A673 (cell line): ENCODE measurements around the gene CMTM7. TPM values are rescaled to one million over a fixed set of nuclear protein-coding genes. Genes with fewer than 3 reads are reported as not detected.

Experiments used
- BruUV-seq: library from RNA; stranded (reverse); fragments of 400-500 nt; replicated peaks from 2 replicates; lab custom pipeline; 2021; lab: Mats Ljungman, UMichigan
- CTCF ChIA-PET: fragments of 300-600 bp; sonication (Branson Sonifier 250); formaldehyde crosslinking; loops from one replicate; lab custom pipeline; 2022; ENCODE audit warnings: antibody characterized with exemption; lab: Charles Lee
- POLR2A ChIA-PET: fragments of 300-600 bp; sonication (Branson Sonifier 250); formaldehyde crosslinking; loops from one replicate; lab custom pipeline; 2022; ENCODE audit warnings: antibody characterized with exemption; ENCODE audit not compliant: low non-redundant PET; lab: Charles Lee
- DNase-seq: peaks from one replicate; pipeline ENCODE4 v3.0.0-alpha.2; 2015; ENCODE audit warnings: low spot score
- H3K27ac ChIP-seq: fragments of 200-600 bp; sonication (generic); 2 replicates; pipeline ENCODE4 v1.5.1; 2016; ENCODE audit warnings: mixed run types, low read depth, mild to moderate bottlenecking, mixed read lengths, antibody characterized with exemption, low read length; ENCODE audit not compliant: poor library complexity, severe bottlenecking
- H3K27me3 ChIP-seq: fragments of 200-600 bp; sonication (generic); replicated peaks from 2 replicates; pipeline ENCODE4 v1.6.1; 2017; ENCODE audit warnings: mixed run types, low read depth, mild to moderate bottlenecking, mixed read lengths, antibody characterized with exemption, low read length; ENCODE audit not compliant: insufficient read depth, poor library complexity
- H3K36me3 ChIP-seq: fragments of 200-600 bp; sonication (generic); 2 replicates; pipeline ENCODE4 v1.6.1; 2016; ENCODE audit warnings: mixed run types, mild to moderate bottlenecking, mixed read lengths, antibody characterized with exemption, low read length; ENCODE audit not compliant: insufficient read depth, poor library complexity, severe bottlenecking
- H3K4me1 ChIP-seq: fragments of 200-600 bp; sonication (generic); 2 replicates; pipeline ENCODE4 v1.6.1; 2017; ENCODE audit warnings: mixed run types, mild to moderate bottlenecking, mixed read lengths, antibody characterized with exemption, low read length; ENCODE audit not compliant: insufficient read depth, poor library complexity, severe bottlenecking
- H3K4me3 ChIP-seq: fragments of 200-600 bp; sonication (generic); 2 replicates; pipeline ENCODE4 v1.5.1; 2016; ENCODE audit warnings: low read depth, mixed run types, mild to moderate bottlenecking, mixed read lengths, low read length; ENCODE audit not compliant: poor library complexity, severe bottlenecking
- H3K9me3 ChIP-seq: fragments of 200-600 bp; sonication (generic); 2 replicates; pipeline ENCODE4 v1.6.1; 2016; ENCODE audit warnings: mixed run types, low read depth, mild to moderate bottlenecking, mixed read lengths, antibody characterized with exemption, low read length; ENCODE audit not compliant: poor library complexity, severe bottlenecking
- EZH2 ChIP-seq: fragments of 200-600 bp; sonication (generic); IDR thresholded peaks from 2 replicates; pipeline ENCODE4 v1.6.1; 2017; ENCODE audit warnings: borderline replicate concordance, low read depth, mild to moderate bottlenecking, mixed read lengths, antibody characterized with exemption, low read length; ENCODE audit not compliant: poor library complexity, severe bottlenecking
- intact Hi-C: fragments of 100-400 bp; cut with micrococcal nuclease; formaldehyde crosslinking; loops from one replicate; pipeline ENCODE4 v1.10.0; 2022; ENCODE audit not compliant: unreplicated experiment
- total RNA-seq: library from RNA; stranded (reverse); gene quantifications from 2 replicates; pipeline ENCODE4 v1.2.3, GENCODE V29; 2021
- TF ChIP-seq, protein P1 (sequence below): fragments of 300-800, 200-600 bp; sonication (generic); conservative IDR thresholded peaks from 2 replicates; pipeline ENCODE4 v1.5.1; 2017; ENCODE audit warnings: low read depth, mild to moderate bottlenecking, antibody characterized with exemption, low read length, moderate library complexity, mixed read lengths

Gene CMTM7
- total RNA-seq, 1 experiment from 2014 or later: not detected

DNA sequence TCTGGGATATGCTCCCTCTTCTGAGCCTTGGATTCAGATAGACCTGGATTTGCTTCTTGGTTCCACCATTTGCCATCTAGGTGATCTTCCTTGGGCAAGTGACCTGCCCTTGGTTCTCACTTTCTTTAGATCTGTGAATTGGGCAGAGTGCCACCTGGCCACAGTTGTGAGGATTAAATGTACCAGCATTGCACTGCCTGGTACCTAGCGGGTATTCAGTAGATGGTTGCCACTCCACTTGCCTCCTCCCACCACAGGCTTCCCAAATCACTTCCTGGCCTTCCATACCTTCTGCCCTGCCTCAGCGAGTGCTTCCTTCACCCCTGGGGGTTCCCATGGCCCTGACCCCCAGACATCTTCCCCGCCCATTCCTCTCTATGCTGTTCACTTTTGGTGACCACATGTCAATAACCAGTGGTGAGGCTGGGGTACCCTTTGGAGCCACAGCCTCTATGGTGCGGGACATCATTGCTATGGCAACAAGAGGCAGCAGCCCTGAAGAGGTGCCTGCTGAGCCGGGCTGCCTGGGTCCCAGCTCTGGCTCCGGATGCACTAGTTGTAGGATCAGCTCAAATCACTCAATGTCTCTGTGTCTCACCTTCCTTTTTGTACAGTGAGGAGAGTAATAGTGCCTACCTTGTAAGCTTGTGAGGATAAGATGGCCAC is 40.5 kb downstream of the CMTM7 start:
- intact Hi-C loops: no loop called here
- H3K36me3 ChIP-seq: no peaks in the 10 kb centered on the region
- TF ChIP-seq EZH2: no peak
- TF ChIP-seq, protein P1, sequence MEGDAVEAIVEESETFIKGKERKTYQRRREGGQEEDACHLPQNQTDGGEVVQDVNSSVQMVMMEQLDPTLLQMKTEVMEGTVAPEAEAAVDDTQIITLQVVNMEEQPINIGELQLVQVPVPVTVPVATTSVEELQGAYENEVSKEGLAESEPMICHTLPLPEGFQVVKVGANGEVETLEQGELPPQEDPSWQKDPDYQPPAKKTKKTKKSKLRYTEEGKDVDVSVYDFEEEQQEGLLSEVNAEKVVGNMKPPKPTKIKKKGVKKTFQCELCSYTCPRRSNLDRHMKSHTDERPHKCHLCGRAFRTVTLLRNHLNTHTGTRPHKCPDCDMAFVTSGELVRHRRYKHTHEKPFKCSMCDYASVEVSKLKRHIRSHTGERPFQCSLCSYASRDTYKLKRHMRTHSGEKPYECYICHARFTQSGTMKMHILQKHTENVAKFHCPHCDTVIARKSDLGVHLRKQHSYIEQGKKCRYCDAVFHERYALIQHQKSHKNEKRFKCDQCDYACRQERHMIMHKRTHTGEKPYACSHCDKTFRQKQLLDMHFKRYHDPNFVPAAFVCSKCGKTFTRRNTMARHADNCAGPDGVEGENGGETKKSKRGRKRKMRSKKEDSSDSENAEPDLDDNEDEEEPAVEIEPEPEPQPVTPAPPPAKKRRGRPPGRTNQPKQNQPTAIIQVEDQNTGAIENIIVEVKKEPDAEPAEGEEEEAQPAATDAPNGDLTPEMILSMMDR: no peak
- CTCF ChIA-PET: no interaction called here
- POLR2A ChIA-PET: no interaction called here
- H3K9me3 ChIP-seq: no peaks in the 10 kb centered on the region
- H3K4me1 ChIP-seq: no peaks in the 10 kb centered on the region
- no TSS peak for BruUV-seq
- H3K27ac ChIP-seq: no peak overlapping the region
- no peak for DNase-seq
- no peak overlapping the region for H3K4me3 ChIP-seq
- peaks cover 15% of the 10 kb centered on the region for H3K27me3 ChIP-seq

DNA sequence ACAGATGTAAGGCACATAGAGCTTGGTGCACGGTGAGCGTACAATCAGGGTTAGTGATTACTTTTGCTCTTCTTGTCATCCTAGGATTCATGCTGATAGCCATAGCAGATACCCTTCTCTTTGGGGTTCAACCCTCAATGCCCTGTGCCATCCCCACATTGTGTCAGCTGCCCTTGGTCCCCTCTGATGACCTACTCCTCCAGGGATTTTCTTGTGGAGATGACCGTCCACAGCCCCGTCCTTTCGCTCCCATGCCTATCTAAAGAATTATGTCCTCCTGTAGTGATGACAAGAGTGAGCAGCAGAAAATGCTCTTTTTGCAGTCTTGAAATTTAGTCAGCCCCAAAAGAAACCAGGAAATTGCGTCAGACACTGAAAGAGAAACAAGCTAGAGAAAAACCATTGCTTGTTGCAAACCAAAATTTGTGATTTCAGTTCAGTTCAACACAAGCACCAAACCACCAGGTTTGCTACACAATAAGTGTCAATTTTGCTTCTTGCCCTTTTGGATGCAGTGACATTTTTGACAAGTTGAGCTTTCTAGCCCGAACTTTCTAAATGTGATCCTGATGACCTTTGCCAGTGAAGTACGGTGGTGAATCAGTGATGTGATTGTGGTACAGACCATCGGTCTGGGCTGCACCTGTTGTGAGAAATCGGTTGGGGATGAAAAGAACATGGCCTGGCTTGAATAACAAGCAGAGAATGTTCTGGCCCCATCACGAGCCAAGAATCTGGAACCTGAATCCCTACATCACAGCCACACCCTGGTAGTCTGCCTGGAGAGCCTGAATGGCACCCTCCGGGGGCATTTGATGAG is 41.3 kb downstream of the CMTM7 start:
- Histone ChIP-seq H3K36me3 (no peaks in the 10 kb centered on the region), H3K27ac (no peak overlapping the region), H3K27me3 (peaks cover 11% of the 10 kb centered on the region), H3K9me3 (no peaks in the 10 kb centered on the region), H3K4me1 (no peaks in the 10 kb centered on the region), H3K4me3 (no peak overlapping the region)
- DNase-seq: no peak
- TF ChIP-seq, protein P1: no peak
- no peak for TF ChIP-seq EZH2
- no TSS peak for BruUV-seq
- intact Hi-C loops: no loop called here
- CTCF ChIA-PET: no interaction called here
- POLR2A ChIA-PET: no interaction called here

DNA sequence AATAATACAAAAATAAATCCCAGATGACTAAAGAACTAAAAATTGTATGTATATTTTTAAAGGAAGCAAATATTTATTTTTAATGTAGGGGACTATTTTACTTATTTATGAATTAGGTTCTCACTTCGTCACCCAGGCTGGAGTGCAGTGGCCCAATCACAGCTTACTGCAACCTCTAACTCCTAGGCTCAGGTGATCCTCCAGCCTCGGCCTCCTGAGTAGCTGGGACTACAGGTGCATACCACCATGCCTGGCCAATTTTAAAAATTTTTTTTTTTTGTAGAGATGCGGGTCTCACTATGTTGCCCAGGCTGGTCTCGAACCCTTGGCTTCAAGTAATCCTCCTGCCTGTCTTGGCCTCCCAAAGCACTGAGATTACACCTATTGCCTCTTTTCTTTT is 42.6 kb downstream of the CMTM7 start:
- H3K4me1 ChIP-seq: no peaks in the 10 kb centered on the region
- ChIA-PET CTCF (no interaction called here), POLR2A (no interaction called here)
- H3K9me3 ChIP-seq: no peaks in the 10 kb centered on the region
- no peak overlapping the region for H3K27ac ChIP-seq
- H3K4me3 ChIP-seq: no peak overlapping the region
- no peaks in the 10 kb centered on the region for H3K36me3 ChIP-seq
- H3K27me3 ChIP-seq: peaks cover 6% of the 10 kb centered on the region
- BruUV-seq: no TSS peak
- no peak for DNase-seq
- intact Hi-C loops: no loop called here
- no peak for TF ChIP-seq EZH2
- TF ChIP-seq, protein P1: no peak
